GM13977 (cell line): ENCODE data around the gene CACNG4.

Source experiments
- DNase-seq: peaks from one replicate; pipeline ENCODE4 v3.0.0; 2012; ENCODE audit warnings: low spot score
- in situ Hi-C: fragments of 300-500 bp; cut with MboI; formaldehyde crosslinking; loops from one replicate; pipeline ENCODE4 v1.12.0; 2022; ENCODE audit warnings: low sequenced_read_pairs, low pct_unique_long_range_greater_than_20kb, mixed read lengths, inconsistent platforms; ENCODE audit not compliant: unreplicated experiment
- TF ChIP-seq, protein P1 (sequence below): IDR thresholded peaks from 2 replicates; pipeline ENCODE4 v1.5.1; 2012; ENCODE audit warnings: mild to moderate bottlenecking, control low read depth; ENCODE audit not compliant: insufficient read depth; ENCODE audit errors: extremely low read depth, missing control alignments

The CACNG4 gene

GRCh38 chr17:66952681-66953629 is 11.6 kb upstream of the CACNG4 start:
- in situ Hi-C loops = no loop called here
- TF ChIP-seq, protein P1, sequence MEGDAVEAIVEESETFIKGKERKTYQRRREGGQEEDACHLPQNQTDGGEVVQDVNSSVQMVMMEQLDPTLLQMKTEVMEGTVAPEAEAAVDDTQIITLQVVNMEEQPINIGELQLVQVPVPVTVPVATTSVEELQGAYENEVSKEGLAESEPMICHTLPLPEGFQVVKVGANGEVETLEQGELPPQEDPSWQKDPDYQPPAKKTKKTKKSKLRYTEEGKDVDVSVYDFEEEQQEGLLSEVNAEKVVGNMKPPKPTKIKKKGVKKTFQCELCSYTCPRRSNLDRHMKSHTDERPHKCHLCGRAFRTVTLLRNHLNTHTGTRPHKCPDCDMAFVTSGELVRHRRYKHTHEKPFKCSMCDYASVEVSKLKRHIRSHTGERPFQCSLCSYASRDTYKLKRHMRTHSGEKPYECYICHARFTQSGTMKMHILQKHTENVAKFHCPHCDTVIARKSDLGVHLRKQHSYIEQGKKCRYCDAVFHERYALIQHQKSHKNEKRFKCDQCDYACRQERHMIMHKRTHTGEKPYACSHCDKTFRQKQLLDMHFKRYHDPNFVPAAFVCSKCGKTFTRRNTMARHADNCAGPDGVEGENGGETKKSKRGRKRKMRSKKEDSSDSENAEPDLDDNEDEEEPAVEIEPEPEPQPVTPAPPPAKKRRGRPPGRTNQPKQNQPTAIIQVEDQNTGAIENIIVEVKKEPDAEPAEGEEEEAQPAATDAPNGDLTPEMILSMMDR = no peak
- DNase-seq = no peak

- no peak for DNase-seq
- in situ Hi-C loops = no loop called here
- TF ChIP-seq, protein P1 = no peak
Measured at GRCh38 chr17:66953630-66954020, 10.9 kb upstream of the CACNG4 start.

DNA sequence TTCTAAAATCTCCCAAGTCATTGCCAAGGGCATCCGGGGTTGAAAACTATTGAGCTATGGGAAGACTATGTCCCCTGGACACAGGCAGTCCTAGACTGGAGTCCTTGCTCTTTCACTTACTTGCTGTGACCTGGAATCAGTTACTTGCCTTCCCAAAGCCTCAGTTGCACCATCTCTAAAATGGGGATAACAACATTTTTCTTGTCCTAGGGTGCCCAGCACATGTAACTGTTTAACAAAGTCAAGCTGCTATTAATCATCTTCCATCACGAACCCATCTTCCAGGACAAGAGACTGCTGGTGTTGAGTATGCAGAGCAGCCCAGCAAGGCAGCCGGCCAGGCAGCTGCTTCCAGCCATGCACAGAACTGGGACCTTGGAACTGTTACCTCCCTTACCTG is 9.9 kb upstream of the CACNG4 start:
- in situ Hi-C loops = no loop called here
- TF ChIP-seq, protein P1 = no peak
- no peak for DNase-seq

- no peak for DNase-seq
- TF ChIP-seq, protein P1 = no peak
- in situ Hi-C loops = no loop called here
Measured at GRCh38 chr17:66955821-66956220, 8.7 kb upstream of the CACNG4 start.

DNA sequence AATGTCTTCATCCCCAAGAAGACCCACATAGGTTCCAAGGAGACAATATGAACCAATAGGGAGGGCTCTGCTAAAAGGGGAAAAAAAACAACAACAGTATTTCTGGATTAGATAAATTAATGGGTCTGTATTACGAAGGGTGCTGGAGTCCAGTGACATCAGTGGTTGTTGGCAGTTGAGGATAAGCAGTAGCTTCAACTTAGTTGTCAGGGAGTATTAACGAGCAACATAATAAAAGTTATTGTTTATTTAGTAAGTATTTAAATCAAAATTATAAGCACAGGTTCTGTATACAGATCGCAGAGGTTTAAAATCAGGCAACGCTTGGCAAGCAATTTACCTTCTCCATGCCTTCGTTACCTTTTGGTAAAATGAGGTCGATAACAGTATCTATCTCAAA is 7.6 kb upstream of the CACNG4 start:
- in situ Hi-C loops = no loop called here
- TF ChIP-seq, protein P1 = no peak
- DNase-seq = no peak

GRCh38 chr17:66957343-66957742 is 7.2 kb upstream of the CACNG4 start:
- in situ Hi-C loops = no loop called here
- DNase-seq = no peak
- TF ChIP-seq, protein P1 = no peak
